ENCODE data around the gene METTL21C.

The METTL21C gene

GRCh38 chr13:102667023-102667422, 27.8 kb downstream of the METTL21C start:
- no peak for DNase-seq (ENCODE audit: low read depth, low spot score)

DNA sequence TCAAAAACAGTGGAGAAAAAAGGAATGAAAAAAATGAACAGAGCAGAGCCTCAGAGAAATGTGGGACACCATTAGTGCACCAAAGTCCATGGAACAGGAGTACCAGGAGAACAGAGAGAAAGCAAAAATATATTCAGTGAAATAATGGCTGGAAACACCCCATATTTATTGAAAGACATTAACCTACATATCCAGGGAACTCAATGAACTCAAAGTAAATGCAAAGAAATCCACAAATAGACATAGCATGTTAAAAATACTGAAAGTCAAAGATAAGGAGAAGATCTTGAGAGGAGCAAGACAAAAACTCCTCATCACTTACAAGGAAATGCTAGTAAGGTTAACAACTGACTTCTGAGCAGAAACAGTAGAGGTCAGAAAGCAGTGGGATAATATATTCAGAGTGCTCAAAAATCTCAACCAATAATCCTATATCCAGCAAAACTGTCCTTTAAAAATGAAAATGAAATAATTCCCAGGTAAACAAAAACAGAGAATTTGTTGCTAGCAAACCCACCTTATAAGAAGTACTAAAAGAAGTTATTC, 35.6 kb downstream of the METTL21C start:
- DNase-seq (ENCODE audit: low read depth, low spot score) = no peak

GRCh38 chr13:102658660-102659059, 36.2 kb downstream of the METTL21C start:
- DNase-seq (ENCODE audit: low read depth, low spot score) = peak; percentile 14

GRCh38 chr13:102657630-102658029, 37.2 kb downstream of the METTL21C start:
- DNase-seq (ENCODE audit: low read depth, low spot score) = no peak

GRCh38 chr13:102654756-102655155, 40.1 kb downstream of the METTL21C start:
- no peak for DNase-seq (ENCODE audit: low read depth, low spot score)

GRCh38 chr13:102651892-102652291, 43.0 kb downstream of the METTL21C start:
- DNase-seq (ENCODE audit: low read depth, low spot score) = no peak

DNA sequence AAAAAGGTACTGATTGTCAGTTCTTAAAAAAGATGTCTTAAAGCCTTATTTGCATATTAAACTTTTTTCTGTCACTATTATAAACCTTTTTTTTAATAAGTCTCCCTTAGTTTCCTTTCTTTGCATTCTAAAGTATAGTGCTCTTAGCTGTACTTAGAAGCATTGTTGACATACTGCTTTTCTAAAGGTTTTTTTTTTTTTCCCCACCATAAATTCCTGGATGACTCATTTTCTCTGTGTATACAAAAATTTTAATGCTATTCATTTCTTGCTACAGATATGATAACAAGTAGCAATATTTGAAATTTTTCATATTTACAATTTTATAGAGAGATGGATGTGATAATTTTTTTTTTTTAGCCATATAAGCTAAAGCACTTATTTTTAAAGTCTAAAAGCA, 43.5 kb downstream of the METTL21C start:
- DNase-seq (ENCODE audit: low read depth, low spot score) = peak; percentile 10

DNA sequence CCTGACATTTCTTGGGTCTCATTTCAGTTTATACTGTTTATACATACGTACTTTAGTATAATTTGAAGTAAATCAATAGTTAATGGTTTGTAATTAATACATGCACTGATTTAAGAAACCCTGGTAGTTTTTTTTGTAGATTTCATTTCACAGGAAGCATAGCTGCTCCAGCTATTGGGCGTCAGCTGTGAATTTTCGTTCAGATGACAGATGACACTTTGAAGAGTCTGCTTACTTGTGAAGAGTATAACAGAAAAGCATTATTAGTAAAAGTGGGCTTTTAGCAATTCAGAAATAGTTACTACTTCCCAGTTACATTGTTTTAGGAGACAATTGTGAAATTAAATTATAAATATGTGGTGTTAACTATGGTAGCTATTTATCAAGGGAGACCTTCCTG, 44.4 kb downstream of the METTL21C start:
- DNase-seq (ENCODE audit: low read depth, low spot score) = no peak

DNA sequence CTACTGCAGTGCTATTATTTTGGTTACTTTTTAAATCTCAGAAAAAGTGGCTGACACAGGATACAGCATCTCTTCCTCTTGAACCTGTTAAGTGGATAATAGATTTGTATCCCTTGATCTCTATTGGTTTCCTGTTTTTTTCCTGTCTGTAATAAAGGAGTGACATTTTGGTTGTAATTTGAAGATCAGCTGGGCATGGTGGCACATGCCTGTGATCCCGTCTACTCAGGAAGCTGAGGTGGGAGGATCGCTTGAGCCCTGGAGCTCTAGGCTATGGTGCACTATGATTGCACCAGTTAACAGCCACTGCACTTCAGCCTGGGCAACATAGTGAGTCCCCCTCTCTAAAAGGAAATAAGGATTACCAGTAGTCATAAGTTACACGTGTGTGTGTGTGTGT, 46.8 kb downstream of the METTL21C start:
- no peak for DNase-seq (ENCODE audit: low read depth, low spot score)

GRCh38 chr13:102645701-102646100, 49.1 kb downstream of the METTL21C start:
- no peak for DNase-seq (ENCODE audit: low read depth, low spot score)

DNA sequence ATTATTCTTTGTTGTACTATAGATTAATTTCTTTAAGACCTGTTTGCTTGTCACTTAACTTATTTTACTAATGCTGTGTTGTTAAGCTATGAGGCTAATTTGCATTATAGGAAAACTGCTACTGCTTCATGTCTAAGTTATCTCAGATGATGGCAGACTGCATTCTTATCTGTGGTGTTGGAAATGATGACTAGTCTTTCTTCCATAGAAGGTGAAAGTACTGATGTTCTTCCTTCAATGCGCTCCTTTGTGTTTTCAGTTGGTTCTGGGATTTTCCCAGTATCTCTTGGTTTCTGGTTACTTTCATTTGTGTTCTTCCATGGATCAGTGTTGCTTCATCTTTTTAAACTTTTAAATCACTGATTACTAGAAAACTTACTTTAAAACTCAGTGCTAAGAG, 51.2 kb downstream of the METTL21C start:
- DNase-seq (ENCODE audit: low read depth, low spot score) = peak; percentile 15

- peak; percentile 90 for DNase-seq (ENCODE audit: low read depth, low spot score)
Measured at GRCh38 chr13:102642475-102642874, 52.4 kb downstream of the METTL21C start.

DNA sequence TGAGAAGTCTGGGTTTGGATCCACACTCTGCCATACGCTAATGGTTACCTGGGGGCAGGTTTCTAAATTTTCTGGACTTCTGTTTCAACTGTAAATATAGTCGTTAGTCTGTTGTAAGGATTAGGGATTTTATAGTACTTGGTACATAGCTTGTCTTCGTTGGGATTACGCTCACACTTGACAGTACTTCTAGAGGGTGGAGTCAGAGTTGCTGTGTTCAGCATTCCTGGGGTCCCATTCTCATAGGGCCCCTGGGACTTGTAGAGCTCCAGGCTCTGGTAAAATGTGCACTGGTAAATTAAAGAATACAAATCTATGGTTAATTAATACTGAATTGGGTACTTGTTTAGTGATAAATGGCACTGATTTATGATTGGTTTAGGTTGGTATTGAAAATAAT, 52.8 kb downstream of the METTL21C start:
- DNase-seq (ENCODE audit: low read depth, low spot score) = no peak

DNA sequence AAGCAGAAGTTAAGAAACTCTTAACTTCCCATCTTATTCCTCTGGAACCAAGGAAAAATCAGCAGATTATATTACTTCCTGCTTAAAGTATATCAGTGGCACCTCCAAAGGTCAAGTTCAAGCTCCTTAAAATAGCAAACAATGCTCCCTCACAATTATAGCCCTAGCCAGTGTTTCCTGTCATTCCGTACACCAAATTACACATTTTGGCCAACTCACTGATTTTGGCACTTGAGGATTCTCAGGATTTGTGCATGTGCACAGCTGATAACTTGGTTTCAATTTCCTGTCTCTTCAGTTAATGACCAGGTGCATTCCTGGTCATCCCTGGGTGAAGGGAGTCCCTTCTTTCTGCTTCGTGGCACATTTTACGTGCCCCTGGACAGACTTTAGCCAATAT, 56.1 kb downstream of the METTL21C start:
- no peak for DNase-seq (ENCODE audit: low read depth, low spot score)
